Left ventricle myocardium superior (tissue), 1 donor: ENCODE measurements around the gene TTC39B. TPM values are rescaled to one million over a fixed set of nuclear protein-coding genes. Genes with fewer than 3 reads are reported as not detected.

Source experiments
- ATAC-seq: fragments of 200-7000 bp; cut with Tn5 transposase; one replicate; pipeline ENCODE4 v1.9.1; 2020; ENCODE audit warnings: mild to moderate bottlenecking, moderate library complexity
- DNase-seq: peaks from one replicate; pipeline ENCODE4 v3.0.0-alpha.2; 2020
- intact Hi-C: fragments of 100-400 bp; cut with micrococcal nuclease; formaldehyde crosslinking; loops from one replicate; pipeline ENCODE4 v1.11.0; 2022
- total RNA-seq: library from RNA; stranded (reverse); fragmentation: NEBNext Ultra II Directional; extraction: Animal tissue kit (Norgen Biotek cat#: 25700); gene quantifications from one replicate; pipeline ENCODE4 v1.2.1, GENCODE V29; 2021
- donor health status: DM: no; HTN: yes; CAD: no; lungs with severe emphysema.

TTC39B gene
- total RNA-seq, 1 donor from 2014 or later = 1.4 TPM

DNA sequence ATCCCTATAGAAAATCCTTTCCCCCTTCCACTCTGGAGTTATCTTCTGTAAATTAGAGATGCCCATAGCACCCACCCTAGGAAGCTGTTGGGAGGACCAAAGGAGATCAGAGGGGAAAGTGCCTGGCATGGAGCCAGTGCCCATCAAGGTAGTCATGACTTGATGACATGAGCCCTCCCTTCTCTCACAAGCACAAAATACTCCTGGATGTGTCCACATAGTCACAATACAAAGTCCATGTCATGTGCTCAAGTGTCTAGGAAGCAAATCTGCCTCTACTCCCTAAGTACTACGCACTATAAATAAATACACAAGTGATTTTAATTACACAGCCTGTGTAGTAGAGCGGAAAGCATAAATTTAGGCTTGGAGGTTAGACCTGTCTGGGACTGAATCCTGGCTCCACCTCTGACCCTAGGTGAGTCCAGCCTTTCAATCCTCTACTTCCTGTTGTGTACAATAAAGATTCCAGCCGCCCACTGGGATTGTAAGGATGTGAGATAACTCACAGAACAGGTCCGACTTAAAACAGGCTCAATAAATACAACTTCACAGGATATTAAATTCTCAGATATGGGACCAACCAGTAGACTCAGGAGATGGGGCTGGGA is 30.6 kb downstream of the TTC39B start:
- DNase-seq (no peak), ATAC-seq (no peak)
- intact Hi-C loops = no loop called here

DNA sequence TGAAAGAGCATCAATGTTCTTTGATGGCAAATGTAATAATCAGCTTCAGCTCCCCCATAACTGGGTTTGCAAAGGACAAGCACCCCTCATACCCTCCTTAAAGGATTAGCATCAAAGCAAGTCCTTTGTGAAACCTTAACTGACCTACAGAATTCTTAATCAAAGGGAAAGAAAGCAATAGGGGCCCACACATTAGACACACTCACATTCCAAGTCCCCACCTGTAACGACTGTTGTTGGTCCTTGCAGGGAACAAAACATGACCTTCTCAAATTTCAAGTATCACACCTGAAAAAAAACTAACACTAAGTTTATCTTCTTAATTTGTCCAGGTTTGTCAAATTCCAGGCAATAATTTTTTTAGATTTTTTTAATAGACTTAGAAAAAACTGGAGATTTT is 32.6 kb downstream of the TTC39B start:
- intact Hi-C loops = no loop called here
- DNase-seq (no peak), ATAC-seq (no peak)

DNA sequence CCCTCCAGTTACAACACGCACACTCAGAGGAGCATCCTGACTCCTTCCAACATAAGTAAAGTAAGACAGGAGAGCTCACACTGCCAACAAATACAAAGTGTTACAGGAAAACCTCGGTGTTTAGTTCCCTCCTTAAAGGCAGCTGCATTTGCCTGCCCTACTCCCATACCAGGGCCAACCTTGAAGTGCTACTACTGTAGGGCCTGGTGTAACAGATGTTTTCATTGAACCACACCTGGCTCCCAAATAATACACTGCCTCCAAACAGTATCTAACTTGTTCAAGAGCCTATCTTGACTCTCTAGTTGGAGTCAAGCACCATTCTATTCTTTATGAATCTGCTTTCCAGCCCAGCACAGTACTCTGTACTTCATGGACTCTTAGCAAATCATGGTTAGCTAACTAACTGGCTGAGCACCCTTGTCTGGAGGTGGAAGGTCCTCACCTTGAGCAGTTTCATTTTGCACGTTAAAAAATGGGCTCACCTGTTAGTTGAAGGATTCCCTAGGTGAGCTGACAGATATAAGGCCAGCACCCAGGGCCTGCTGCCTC is 34.6 kb downstream of the TTC39B start:
- DNase-seq (no peak), ATAC-seq (no peak)
- intact Hi-C loops = no loop called here

DNA sequence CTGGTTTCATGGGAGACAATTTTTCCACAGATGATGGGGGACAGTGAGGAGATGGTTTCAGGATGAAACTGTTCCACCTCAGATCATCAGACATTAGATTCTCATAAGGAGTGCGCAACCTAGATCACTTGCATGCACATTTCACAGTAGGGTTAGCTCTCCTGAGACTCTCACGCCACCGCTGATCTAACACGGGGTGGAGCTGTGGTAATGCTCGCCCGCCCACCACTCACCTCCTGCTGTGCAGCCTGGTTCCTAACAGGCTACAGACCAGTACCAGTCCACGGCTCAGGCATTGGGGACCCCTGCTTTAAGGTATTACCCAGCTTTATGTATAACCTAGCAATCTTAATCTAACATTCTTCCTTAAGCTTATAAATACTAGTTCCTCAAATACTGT is 35.6 kb downstream of the TTC39B start:
- no peak for ATAC-seq
- intact Hi-C loops = no loop called here
- DNase-seq = no peak

DNA sequence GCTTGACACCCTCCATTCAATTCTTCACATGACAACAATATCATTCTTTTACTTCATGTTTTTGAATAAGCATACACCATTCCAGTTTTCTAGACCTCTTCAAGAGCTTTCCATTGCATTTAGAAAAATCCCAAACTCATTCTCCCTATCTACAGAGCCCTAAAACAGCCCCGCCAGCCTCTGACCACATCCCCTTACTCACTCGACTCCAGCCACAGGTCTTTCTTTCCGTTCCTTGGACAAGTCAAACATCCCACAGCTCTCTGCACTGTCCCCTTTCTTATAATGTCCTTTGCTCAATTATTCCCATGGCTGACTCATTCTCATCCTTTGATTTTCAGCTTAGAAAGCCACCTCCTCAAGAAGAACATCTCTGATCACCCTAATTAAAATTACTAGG is 38.2 kb downstream of the TTC39B start:
- no peak for ATAC-seq
- intact Hi-C loops = no loop called here
- DNase-seq = no peak

DNA sequence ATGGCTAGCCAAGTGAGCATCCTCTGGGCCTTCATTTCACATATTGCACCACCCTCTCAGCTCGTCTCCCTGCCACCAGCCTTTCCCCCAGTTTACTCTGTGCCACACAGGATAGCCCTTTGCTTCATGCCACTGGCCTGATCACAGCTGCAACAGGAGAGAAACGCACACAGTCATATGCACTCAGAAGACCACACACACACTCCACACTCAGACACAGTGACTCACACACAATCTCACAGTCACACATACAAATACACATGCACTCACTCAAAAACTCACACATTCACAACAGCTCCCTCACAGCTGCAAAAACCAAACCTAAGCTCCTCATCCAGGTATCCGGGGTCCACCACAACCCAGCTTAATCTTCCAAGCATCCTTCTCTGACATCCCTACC is 38.7 kb downstream of the TTC39B start:
- no peak for ATAC-seq
- no peak for DNase-seq
- intact Hi-C loops = no loop called here

DNA sequence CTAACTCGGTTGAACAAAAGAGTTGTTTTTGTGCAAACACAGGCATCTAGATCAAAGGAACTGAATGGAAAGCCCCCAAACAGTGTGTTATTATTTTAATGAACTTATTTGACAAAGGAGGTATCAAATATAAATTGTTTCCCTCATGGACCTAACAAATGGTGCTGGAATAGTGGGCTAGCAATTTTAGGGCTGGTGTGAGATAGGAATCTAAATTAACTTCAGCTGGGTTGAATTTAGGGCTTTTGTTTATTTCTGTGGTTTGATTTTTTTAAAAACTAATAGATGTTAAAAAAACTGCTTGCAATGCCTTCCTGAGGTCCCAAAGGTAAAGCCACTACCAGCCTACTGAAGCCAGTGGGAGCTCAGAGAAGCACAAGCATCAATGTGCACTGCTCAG is 42.1 kb downstream of the TTC39B start:
- DNase-seq (no peak), ATAC-seq (no peak)
- intact Hi-C loops = no loop called here

DNA sequence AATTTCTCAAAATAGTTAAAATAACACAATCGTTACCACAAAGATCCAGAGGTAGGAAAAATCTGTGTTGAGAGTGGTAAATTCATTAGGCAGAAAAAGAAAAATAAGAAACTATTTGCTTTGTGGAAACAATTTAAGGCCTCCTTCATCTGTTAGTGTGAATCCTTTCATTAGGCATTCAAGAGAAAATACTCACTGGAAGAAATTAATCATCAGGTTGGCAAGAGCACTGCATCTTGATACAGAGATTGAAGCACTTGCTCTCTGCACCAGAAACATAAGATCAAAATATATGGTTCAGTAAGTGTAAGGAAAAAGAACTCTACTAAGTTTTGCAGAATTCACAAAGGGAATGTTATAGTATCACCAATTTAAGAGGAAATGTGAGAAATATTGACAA is 44.4 kb downstream of the TTC39B start:
- DNase-seq (no peak), ATAC-seq (no peak)
- intact Hi-C loops = no loop called here

DNA sequence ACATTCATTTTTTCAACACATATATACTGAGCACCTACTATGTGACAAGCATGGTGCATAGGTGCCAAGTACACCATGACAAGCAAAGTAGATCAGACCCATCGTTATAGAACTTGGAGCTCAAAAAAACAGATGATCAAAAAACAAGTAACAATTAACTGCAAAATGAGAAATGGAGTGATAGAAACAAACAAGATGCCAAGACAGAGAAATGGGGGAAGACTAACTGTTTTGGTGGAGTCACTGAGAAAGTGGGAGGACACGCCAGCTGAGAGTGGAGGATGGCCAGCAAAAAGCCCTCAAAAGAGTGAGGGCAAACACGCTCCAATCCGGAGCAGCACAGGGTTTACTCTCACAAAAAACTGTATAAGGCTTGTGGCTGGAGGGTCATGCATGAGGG is 50.6 kb downstream of the TTC39B start:
- intact Hi-C loops = no loop called here
- ATAC-seq (no peak), DNase-seq (no peak)

DNA sequence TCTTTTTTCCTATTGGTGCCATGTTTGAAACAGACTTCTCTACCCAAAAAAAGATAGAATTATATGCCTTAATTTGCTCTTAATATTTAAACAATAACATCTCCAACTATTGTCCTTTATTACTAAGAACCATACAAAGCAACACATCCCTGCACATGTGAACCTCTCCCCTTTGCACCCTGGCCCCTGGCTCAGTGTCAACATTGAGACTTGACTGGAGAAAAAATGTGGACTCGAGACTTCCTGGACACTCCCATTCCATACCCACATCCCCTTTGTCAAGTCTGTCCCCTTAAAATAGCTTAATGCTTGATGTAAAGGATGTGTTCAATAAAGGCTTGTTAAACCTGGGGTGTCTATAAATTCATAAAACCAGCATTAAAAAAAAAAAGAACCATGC is 53.2 kb downstream of the TTC39B start:
- DNase-seq = no peak
- no peak for ATAC-seq
- intact Hi-C loops = no loop called here

DNA sequence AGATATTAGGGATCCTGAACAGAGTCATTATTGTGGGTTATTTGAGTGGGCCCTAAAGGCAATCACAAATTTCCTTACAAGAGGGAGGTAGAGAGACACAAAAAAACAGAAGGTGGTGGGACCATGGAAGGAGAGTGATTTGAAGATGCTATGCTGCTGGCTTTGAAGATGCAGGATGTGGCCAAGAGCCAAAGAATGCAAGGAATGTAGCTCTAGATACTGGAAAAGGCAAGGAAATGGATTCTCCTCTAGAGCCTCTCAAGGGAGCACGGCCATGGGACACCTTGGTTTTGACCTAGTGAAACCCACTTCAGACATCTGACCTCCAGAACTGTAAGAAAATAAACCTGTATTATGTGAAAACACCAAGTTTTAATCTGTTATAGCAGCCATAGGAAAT is 53.8 kb downstream of the TTC39B start:
- intact Hi-C loops = no loop called here
- ATAC-seq (no peak), DNase-seq (no peak)

DNA sequence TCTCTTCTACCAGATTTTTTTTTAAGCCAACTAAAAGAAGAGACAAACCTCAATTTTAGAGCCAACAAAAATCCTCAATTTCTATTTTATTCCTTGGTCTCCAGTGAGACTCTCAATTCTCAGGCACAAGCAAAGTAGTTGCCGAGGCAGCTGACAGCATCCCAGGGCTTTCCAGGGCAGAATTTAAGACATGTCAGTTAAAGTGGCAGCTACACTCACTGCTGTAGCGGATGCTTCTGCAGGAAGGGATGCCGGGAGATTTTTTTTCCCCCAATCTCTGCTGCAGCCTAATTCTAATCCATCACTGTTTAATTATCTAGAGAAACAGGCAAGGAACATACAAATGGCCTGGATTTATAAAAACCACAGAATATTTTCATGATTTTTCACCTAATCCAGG is 57.0 kb downstream of the TTC39B start:
- intact Hi-C loops = no loop called here
- DNase-seq = no peak
- peak; percentile 39 for ATAC-seq

DNA sequence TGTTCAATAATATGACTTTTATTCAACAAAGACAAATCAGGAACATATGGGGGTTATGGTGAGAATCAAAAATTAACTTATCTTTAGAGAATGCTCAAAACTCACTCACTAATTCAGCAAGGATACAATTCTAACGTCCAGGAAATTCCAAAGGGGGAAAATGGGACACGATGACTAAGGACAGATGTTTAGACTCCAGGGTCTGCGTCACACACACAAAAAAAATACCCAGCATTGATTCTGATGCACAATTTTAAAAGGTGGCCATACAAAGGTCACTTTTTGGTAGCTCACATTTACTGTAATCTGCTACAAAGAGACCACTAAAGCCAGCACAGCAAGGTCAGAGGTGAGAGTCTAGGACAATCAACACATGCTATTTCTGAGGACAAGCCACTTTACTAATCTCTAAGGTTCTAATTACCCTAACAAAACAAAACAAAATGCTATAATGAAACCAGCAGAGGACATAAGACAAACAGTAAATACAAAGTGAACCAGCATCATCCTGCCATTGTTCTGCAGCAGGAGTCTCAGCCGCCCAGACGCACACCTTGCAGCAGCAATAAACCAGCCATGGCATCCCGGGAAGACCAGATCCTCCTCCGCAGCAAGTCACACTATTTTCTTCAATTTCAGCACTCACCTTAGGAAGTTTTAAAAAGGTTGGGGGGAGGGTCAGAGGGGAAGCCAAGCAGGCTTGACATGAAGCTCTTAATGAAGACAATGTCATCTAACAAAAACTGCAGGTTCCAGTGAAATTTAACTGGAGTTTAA is 57.8 kb downstream of the TTC39B start:
- intact Hi-C loops = no loop called here
- DNase-seq (no peak), ATAC-seq (peak; percentile 21)

DNA sequence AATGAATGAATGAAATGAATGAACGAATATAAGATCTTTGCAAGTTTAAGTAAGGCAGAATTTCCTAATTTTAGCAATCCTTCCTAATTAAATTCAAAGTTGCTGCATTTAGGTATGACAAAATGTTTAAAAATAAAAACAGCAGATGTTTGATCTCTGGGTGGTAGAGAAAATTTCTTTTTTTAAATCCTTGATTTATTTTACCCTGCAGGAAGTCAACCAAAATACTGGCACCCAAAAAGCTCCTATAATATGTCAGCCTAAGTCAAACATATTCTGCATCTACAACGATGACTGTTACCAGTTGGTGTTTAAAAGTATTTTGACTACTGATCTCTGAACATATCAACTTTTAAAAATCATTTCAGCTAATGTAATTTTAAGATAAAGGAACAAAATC is 58.4 kb downstream of the TTC39B start:
- intact Hi-C loops = no loop called here
- no peak for DNase-seq
- no peak for ATAC-seq

DNA sequence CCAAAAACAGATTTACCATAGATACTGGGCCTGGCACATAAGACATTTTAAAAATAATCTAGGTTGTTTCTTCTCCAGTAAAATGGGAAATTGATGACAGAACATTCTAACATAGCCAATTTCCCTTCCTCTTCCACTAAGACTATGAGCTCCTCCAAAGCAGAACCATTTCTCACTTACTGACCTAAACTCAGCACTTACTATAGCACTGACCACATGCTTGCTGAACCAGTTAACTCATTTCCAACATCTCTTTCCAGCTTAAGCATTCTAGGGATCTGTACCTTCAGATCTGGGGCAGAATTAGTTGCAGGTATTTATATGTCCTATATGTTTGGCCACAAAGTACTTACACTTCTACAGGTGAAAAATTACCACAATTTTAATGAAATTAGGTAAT is 58.9 kb downstream of the TTC39B start:
- DNase-seq = no peak
- intact Hi-C loops = no loop called here

DNA sequence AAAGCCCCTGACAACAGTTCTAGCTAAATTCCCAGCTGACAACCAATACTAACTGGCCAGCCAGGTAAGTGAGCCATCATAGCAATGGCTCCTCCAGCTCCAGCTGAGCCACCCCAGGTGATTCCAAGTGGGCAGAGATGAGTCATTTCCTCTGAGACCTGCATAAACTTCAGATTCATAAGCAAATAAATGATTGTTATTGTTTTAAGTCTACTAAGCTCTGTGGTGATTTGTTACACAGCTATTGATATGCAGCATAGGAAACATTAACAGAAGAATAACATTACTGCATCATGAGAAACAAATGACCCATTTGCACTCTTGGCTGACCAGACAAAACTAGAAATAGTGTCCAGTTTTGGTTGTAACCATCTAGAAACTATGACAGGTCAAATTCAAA is 60.3 kb downstream of the TTC39B start:
- DNase-seq (no peak), ATAC-seq (no peak)
- intact Hi-C loops = no loop called here

More for the DNA sequence above, 58.9 kb downstream of the TTC39B start:
- no peak for ATAC-seq

DNA sequence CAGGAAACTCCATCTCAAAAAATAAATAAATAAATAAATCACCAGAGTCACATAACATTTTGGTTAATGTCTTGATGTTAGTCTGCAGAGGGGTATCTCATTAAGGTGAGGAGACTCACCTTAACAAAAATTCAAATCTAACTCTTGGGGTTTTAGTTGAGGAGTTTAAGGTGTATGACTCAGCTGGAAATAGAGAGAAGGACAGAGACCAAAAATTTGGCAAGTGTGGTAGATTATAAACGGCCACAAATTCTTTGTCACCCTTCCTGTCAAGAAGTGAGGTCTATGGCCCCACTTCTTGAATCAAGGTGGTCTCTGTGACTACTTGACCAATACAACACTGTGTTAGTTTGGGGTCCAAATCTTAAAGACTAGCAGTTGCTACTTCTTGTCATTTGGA is 60.8 kb downstream of the TTC39B start:
- ATAC-seq (no peak), DNase-seq (no peak)
- intact Hi-C loops = no loop called here

DNA sequence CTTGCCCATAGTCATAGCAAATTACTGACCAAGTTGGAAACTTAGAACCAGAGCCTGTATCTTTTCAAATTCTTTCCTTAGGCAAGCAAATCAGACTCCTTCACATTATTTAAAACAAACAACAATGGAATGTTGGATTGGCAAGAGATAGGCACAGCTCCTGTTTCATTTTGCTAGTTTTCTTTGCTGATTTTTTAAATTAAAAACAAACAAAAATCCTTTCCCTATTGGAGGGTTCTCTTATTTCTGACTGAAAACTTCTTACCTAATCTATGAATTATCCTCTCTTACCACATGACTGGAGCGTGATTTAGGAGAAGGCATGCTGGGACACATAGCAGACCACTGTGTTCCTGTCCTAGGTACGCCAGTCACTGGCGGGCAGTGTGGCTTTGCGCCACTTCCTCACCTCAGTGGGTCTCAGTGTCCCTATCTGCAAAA is 63.0 kb downstream of the TTC39B start:
- no peak for DNase-seq
- no peak for ATAC-seq
- intact Hi-C loops = no loop called here

DNA sequence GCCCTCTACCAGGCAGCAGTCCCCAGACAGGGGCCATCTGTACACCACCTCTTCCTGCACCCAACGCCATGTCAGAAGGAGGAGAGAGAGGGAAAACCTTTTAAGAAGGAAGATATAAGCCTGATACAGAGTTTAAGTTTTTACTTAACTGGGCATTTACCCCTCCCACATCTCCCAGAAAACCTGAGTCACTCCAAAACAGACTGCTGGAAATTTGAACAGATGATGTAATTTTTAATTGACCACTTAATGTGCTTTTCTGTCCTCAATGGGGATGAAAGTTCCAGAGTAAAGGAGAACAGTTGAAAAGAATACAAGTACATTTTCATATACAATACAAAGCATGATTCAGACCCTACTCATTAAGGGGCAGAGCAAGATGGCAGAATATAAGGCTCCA is 63.9 kb downstream of the TTC39B start:
- DNase-seq = no peak
- ATAC-seq = no peak
- intact Hi-C loops = no loop called here

DNA sequence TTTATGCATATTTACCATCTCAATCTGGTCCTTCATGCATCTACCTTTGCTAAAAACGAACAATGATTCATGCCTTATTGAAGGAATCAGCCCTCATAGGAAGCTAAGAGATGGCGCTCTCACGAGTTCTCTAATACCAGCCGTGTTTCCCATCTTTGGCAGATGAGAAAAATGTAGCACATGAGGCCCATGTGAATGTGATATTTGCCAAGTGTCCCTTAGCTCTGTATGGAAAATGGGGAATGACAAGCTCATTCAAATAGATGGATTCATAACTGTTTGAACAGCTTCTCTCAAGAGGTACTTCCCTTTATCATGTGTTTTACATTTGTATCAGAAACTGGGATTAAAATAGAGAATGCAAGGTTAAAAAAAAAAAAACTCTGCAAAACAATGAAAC is 66.1 kb downstream of the TTC39B start:
- intact Hi-C loops = no loop called here
- DNase-seq (no peak), ATAC-seq (no peak)

DNA sequence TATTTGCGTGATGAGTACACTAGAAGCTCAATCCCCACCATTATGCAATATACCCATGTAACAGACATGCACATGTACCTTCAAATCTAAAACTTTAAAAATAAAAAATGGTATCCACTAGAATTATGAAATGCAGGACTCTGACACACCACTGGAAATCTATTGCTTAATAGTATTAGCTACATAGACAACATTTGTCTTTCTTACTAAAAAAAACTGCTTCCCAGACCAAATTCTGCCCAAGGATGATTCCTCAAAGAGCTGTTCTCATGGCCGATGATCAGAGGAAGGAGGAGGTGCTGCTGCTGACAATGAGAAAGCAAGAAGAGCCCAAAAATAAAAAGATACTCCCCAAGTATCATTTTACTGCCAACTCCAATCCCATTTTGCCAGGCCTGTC is 67.2 kb downstream of the TTC39B start:
- DNase-seq = no peak
- peak; percentile 47 for ATAC-seq
- intact Hi-C loops = no loop called here
